H9 (cell line): ENCODE measurements around the gene OAS3. TPM values are rescaled to one million over a fixed set of nuclear protein-coding genes. Genes with fewer than 3 reads are reported as not detected.

Experiments
- DNase-seq: peaks from one replicate; pipeline ENCODE4 v3.0.0-alpha.2; 2017
- H2AFZ ChIP-seq: one replicate; pipeline ENCODE4 v1.6.1; 2013; ENCODE audit warnings: mild to moderate bottlenecking, low read length, control low read depth, moderate library complexity
- H2AK5ac ChIP-seq: 2 replicates; pipeline ENCODE4 v1.6.1; 2013; ENCODE audit warnings: low read length, control low read depth, mixed read lengths; ENCODE audit not compliant: insufficient read length
- H2BK120ac ChIP-seq: one replicate; pipeline ENCODE4 v1.6.1; 2013; ENCODE audit warnings: low read depth, mild to moderate bottlenecking, low read length, control low read depth, inconsistent platforms; ENCODE audit not compliant: poor library complexity, severe bottlenecking
- H2BK12ac ChIP-seq: 2 replicates; pipeline ENCODE4 v1.6.1; 2013; ENCODE audit warnings: low read length, control low read depth, mixed read lengths, low read depth; ENCODE audit not compliant: insufficient read length
- H2BK15ac ChIP-seq: 2 replicates; pipeline ENCODE4 v1.6.1; 2013; ENCODE audit warnings: low read depth, low read length, control low read depth
- H2BK20ac ChIP-seq: one replicate; pipeline ENCODE4 v1.6.1; 2013; ENCODE audit warnings: low read depth, mild to moderate bottlenecking, low read length, control low read depth, inconsistent platforms; ENCODE audit not compliant: poor library complexity, severe bottlenecking
- H2BK5ac ChIP-seq: 2 replicates; pipeline ENCODE4 v1.6.1; 2013; ENCODE audit warnings: low read length, control low read depth, mixed read lengths; ENCODE audit not compliant: insufficient read length
- H3K14ac ChIP-seq: 2 replicates; pipeline ENCODE4 v1.6.1; 2013; ENCODE audit warnings: low read length, control low read depth; ENCODE audit not compliant: insufficient read depth
- H3K18ac ChIP-seq: 2 replicates; pipeline ENCODE4 v1.6.1; 2013; ENCODE audit warnings: low read depth, mild to moderate bottlenecking, mixed read lengths, low read length, control low read depth; ENCODE audit not compliant: insufficient read length
- H3K23ac ChIP-seq: 2 replicates; pipeline ENCODE4 v1.6.1; 2013; ENCODE audit warnings: low read length, control low read depth, mixed read lengths, low read depth; ENCODE audit not compliant: insufficient read length
- H3K23me2 ChIP-seq: 2 replicates; pipeline ENCODE4 v1.6.1; 2013; ENCODE audit warnings: low read depth, mild to moderate bottlenecking, mixed read lengths, low read length, control low read depth; ENCODE audit not compliant: insufficient read length, poor library complexity, severe bottlenecking
- H3K27ac ChIP-seq: 2 replicates; pipeline ENCODE4 v1.5.1; 2013; ENCODE audit warnings: low read length, control low read depth, mixed read lengths, low read depth; ENCODE audit not compliant: insufficient read length
- H3K27me3 ChIP-seq: 2 replicates; pipeline ENCODE4 v1.6.1; 2013; ENCODE audit warnings: low read length, control low read depth, inconsistent platforms; ENCODE audit not compliant: insufficient read depth
- H3K4ac ChIP-seq: 2 replicates; pipeline ENCODE4 v1.6.1; 2013; ENCODE audit warnings: low read depth, mild to moderate bottlenecking, control low read depth, inconsistent platforms, low read length, moderate library complexity
- H3K4me1 ChIP-seq: 2 replicates; pipeline ENCODE4 v1.6.1; 2013; ENCODE audit warnings: low read length, control low read depth, inconsistent platforms; ENCODE audit not compliant: insufficient read depth
- H3K4me2 ChIP-seq: 2 replicates; pipeline ENCODE4 v1.6.1; 2013; ENCODE audit warnings: low read length, control low read depth, mixed read lengths; ENCODE audit not compliant: insufficient read length, insufficient read depth
- H3K56ac ChIP-seq: 2 replicates; pipeline ENCODE4 v1.6.1; 2013; ENCODE audit warnings: low read depth, mild to moderate bottlenecking, mixed read lengths, low read length, control low read depth; ENCODE audit not compliant: insufficient read length
- H3K79me1 ChIP-seq: 2 replicates; pipeline ENCODE4 v1.6.1; 2013; ENCODE audit warnings: low read depth, mild to moderate bottlenecking, moderate library complexity, low read length, control low read depth, inconsistent platforms; ENCODE audit not compliant: insufficient read depth, poor library complexity, severe bottlenecking
- H3K79me2 ChIP-seq: 2 replicates; pipeline ENCODE4 v1.6.1; 2013; ENCODE audit warnings: low read length, control low read depth, inconsistent platforms; ENCODE audit not compliant: insufficient read depth
- H3K9ac ChIP-seq: 2 replicates; pipeline ENCODE4 v1.6.1; 2013; ENCODE audit warnings: low read length, control low read depth, mixed read lengths; ENCODE audit not compliant: insufficient read length; ENCODE audit errors: extremely low read depth
- H3K9me3 ChIP-seq: one replicate; pipeline ENCODE4 v1.6.1; 2013; ENCODE audit warnings: low read depth, low read length, inconsistent platforms; ENCODE audit not compliant: control insufficient read depth
- H3T11ph ChIP-seq: one replicate; pipeline ENCODE4 v1.6.1; 2013; ENCODE audit warnings: mild to moderate bottlenecking, low read length, control low read depth, inconsistent platforms
- H4K20me1 ChIP-seq: one replicate; pipeline ENCODE4 v1.6.1; 2013; ENCODE audit not compliant: control insufficient read depth, insufficient read length, insufficient read depth
- H4K5ac ChIP-seq: 2 replicates; pipeline ENCODE4 v1.6.1; 2013; ENCODE audit warnings: low read depth, mild to moderate bottlenecking, mixed read lengths, low read length, control low read depth; ENCODE audit not compliant: insufficient read length
- H4K8ac ChIP-seq: replicated peaks from 2 replicates; pipeline ENCODE4 v1.6.1; 2013; ENCODE audit warnings: low read length, control low read depth, mixed read lengths, low read depth; ENCODE audit not compliant: insufficient read length
- H4K91ac ChIP-seq: 2 replicates; pipeline ENCODE4 v1.6.1; 2013; ENCODE audit warnings: low read depth, mild to moderate bottlenecking, moderate library complexity, mixed read lengths, low read length, control low read depth; ENCODE audit not compliant: insufficient read length
- H3K27ac Mint-ChIP-seq, 3 experiments: 2 replicates in 2 of 3; 3 replicates in 1 of 3; pipeline ENCODE4 v1.8.0; 2020 to 2021; ENCODE audit warnings: mixed read lengths in 3 of 3, mild to moderate bottlenecking in 1 of 3, moderate library complexity in 1 of 3
- H3K27me3 Mint-ChIP-seq: 2 replicates; pipeline ENCODE4 v1.8.0; 2021; ENCODE audit warnings: low read depth, mild to moderate bottlenecking, moderate library complexity, mixed read lengths
- H3K36me3 Mint-ChIP-seq, 3 experiments: 2 replicates in 2 of 3; 3 replicates in 1 of 3; pipeline ENCODE4 v1.8.0; 2020 to 2021; ENCODE audit warnings: low read depth in 3 of 3, mixed read lengths in 3 of 3; ENCODE audit not compliant: insufficient read depth in 1 of 3
- H3K4me1 Mint-ChIP-seq, 2 experiments: 2 replicates each; pipeline ENCODE4 v1.8.0; 2020; ENCODE audit warnings: mixed read lengths in 2 of 2
- H3K4me3 Mint-ChIP-seq, 2 experiments: 2 replicates in 1 of 2; 3 replicates in 1 of 2; pipeline ENCODE4 v1.8.0; 2020 to 2021; ENCODE audit warnings: mild to moderate bottlenecking in 2 of 2, mixed read lengths in 2 of 2, moderate library complexity in 1 of 2
- H3K9me3 Mint-ChIP-seq, 2 experiments: 2 replicates in 1 of 2; 3 replicates in 1 of 2; pipeline ENCODE4 v1.8.0; 2020; ENCODE audit warnings: mild to moderate bottlenecking in 2 of 2, mixed read lengths in 2 of 2, moderate library complexity in 1 of 2
- WGBS: extraction: QIAGEN DNeasy Blood & Tissue Kit; methylation state at CpG from one replicate; pipeline ENCODE4 v1.1.7; 2013; ENCODE audit warnings: missing lambda C conversion rate, low lambda C conversion rate, mixed read lengths; ENCODE audit not compliant: insufficient read length; ENCODE audit errors: extremely low coverage; 5-methylcytosine and 5-hydroxymethylcytosine counted together
- total RNA-seq: library from RNA; stranded (reverse); gene quantifications from 2 replicates; pipeline ENCODE4 v1.2.1, GENCODE V29; 2021
- TF ChIP-seq, protein P1 (sequence below): fragments of 200-600 bp; sonication (generic); conservative IDR thresholded peaks from 3 replicates; pipeline ENCODE4 v1.8.0; 2021; ENCODE audit warnings: antibody characterized with exemption, mild to moderate bottlenecking

The OAS3 gene
- total RNA-seq, 1 experiment from 2014 or later, result 0.81 TPM

DNA sequence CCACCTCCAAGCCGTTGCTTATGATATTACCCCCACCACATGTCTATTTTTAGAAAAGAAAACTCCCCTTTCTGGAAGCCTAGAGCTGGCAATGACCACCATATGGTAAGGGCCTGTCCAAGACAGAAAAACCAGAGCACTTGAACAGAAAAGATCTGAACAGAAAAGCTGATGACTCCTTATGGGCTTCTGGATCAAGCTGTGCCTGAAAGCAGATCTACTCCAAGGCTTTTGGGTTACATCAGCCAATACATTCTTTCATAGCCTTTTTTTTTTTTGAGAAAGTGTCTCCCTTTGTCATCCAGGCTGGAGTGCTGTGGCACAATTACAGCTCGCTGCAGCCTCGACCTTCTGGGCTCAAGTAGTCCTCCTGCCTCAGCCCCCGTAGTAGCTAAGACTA lies 23.3 kb downstream of the OAS3 start:
- peaks cover 3% of the 10 kb centered on the region for H3K23me2 ChIP-seq
- H3K18ac ChIP-seq, result no peak overlapping the region
- H2AK5ac ChIP-seq, result no peak overlapping the region
- H3K36me3 Mint-ChIP-seq, result peaks cover 6 to 12% (median 10%) of the 10 kb centered on the region in 3 experiments; a peak in 5 of 7 replicates
- H2BK12ac ChIP-seq, result no peak overlapping the region
- no peaks in the 10 kb centered on the region for H3K9me3 ChIP-seq
- no peaks in the 10 kb centered on the region for H4K20me1 ChIP-seq
- H3K27me3 ChIP-seq, result no peaks in the 10 kb centered on the region
- peaks cover 36% of the 10 kb centered on the region for H3K27me3 Mint-ChIP-seq
- H3K4ac ChIP-seq, result no peak overlapping the region
- H2BK15ac ChIP-seq, result no peak overlapping the region
- H3K4me1 Mint-ChIP-seq, result peaks cover 0 to 2% of the 10 kb centered on the region in 2 experiments; a peak in 1 of 4 replicates
- H3T11ph ChIP-seq, result no peak overlapping the region
- H2BK5ac ChIP-seq, result no peak overlapping the region
- DNase-seq, result no peak
- H2BK20ac ChIP-seq, result no peak overlapping the region
- WGBS, result no CpG with 5 or more reads among the region's 4 CpGs
- no peak overlapping the region for H3K4me2 ChIP-seq
- H4K91ac ChIP-seq, result no peak overlapping the region
- H3K27ac Mint-ChIP-seq, result peak overlapping the region in 1 of 3 experiments; percentile 78; a peak in 1 of 7 replicates
- no peak overlapping the region for H3K23ac ChIP-seq
- H2AFZ ChIP-seq, result no peak overlapping the region
- TF ChIP-seq, protein P1, sequence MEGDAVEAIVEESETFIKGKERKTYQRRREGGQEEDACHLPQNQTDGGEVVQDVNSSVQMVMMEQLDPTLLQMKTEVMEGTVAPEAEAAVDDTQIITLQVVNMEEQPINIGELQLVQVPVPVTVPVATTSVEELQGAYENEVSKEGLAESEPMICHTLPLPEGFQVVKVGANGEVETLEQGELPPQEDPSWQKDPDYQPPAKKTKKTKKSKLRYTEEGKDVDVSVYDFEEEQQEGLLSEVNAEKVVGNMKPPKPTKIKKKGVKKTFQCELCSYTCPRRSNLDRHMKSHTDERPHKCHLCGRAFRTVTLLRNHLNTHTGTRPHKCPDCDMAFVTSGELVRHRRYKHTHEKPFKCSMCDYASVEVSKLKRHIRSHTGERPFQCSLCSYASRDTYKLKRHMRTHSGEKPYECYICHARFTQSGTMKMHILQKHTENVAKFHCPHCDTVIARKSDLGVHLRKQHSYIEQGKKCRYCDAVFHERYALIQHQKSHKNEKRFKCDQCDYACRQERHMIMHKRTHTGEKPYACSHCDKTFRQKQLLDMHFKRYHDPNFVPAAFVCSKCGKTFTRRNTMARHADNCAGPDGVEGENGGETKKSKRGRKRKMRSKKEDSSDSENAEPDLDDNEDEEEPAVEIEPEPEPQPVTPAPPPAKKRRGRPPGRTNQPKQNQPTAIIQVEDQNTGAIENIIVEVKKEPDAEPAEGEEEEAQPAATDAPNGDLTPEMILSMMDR, result no peak
- H3K79me2 ChIP-seq, result no peaks in the 10 kb centered on the region
- H3K56ac ChIP-seq, result no peak overlapping the region
- H3K9me3 Mint-ChIP-seq, result peaks cover 23 to 31% of the 10 kb centered on the region in 2 experiments
- H3K79me1 ChIP-seq, result no peaks in the 10 kb centered on the region
- H2BK120ac ChIP-seq, result no peak overlapping the region
- no peak overlapping the region for H4K8ac ChIP-seq
- H3K14ac ChIP-seq, result no peak overlapping the region
- no peaks in the 10 kb centered on the region for H3K4me1 ChIP-seq
- H4K5ac ChIP-seq, result no peak overlapping the region
- no peak overlapping the region for H3K4me3 Mint-ChIP-seq
- H3K27ac ChIP-seq, result no peak overlapping the region
- no peak overlapping the region for H3K9ac ChIP-seq
